GM21723 (cell line): ENCODE data around the gene SLCO1A2.

Experiments used
- ATAC-seq: cut with Tn5 transposase; IDR thresholded peaks from one replicate; pipeline ENCODE4 v1.9.1; 2021; ENCODE audit warnings: mild to moderate bottlenecking, moderate library complexity; ENCODE audit not compliant: unreplicated experiment

SLCO1A2 gene

GRCh38 chr12:21330682-21331253, 3.9 kb downstream of the SLCO1A2 start:
- no peak for ATAC-seq

DNA sequence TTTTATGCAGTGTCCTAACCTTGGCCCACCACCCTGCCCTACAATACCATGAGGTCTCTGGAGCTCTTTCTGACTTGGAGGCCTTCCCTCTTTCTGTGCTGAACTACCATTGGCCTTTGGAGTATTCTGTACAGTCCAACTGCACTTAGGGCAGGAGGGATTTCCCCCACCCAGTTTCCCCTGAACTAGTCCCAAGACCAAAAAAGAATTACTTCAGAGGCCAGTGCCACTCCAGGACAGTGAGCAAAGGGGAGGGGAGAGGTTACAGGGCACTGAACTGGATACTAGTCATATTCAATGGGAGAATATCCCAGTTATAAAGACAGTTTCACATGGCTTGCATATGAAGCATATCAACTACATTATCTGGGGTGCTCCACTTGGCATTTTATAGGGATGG, 6.1 kb downstream of the SLCO1A2 start:
- ATAC-seq, result no peak

- no peak for ATAC-seq
Measured at GRCh38 chr12:21324551-21324950, 10.2 kb downstream of the SLCO1A2 start.

GRCh38 chr12:21323736-21324135, 11.0 kb downstream of the SLCO1A2 start:
- ATAC-seq, result no peak

GRCh38 chr12:21308785-21309184, 25.9 kb downstream of the SLCO1A2 start:
- no peak for ATAC-seq

GRCh38 chr12:21305661-21306060, 29.1 kb downstream of the SLCO1A2 start:
- ATAC-seq, result no peak

GRCh38 chr12:21300632-21301031, 34.1 kb downstream of the SLCO1A2 start:
- ATAC-seq, result no peak

DNA sequence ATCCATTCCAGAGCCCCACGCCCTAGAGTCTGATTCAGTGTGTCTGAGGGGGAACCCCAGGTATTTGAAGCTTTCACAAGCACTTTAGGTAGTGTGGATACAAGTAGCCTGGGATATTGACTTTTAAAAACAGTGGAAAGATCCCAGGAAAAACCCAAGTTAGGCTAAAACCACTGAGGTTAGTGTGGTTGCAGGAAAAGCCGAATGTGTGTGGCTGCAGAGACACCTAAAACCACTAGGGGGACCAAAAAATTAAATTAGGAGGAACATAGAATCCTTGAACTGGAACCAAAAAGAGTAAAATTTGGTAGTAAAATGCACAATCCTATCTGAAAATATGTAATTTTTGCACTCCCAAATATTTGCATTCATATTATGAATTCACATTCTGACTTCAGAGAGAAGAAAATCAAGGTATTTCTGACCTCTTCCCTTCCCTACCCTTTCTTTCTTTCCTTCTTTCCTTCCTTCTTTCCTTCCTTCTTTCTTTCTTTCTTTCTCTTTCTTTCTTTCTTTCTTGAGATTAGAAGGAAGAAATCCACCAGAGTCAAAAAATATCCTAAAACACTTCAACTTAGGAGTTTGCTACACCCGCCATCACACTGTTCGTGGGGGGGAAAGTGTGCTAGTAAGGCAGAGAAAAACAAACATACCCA, 37.8 kb downstream of the SLCO1A2 start:
- ATAC-seq, result peak; percentile 83

GRCh38 chr12:21296348-21296747, 38.4 kb downstream of the SLCO1A2 start:
- no peak for ATAC-seq

DNA sequence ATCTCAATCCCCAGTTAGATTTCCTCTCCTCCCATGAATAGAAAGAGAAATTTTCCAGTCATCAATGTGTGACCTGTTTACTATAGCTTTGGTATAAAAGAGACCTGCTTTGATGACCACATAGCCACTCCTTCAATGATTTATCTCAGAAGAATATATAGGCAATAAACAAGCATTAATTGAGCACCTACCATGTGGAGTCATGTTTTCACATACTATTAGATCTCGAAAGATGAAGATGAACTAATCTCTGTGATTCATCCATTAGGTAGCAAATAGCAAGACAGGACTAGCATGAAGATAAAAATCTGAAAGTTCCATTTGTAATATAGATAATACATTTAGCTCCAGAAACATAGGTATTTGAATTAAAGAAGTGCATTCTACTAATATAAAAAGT, 40.5 kb downstream of the SLCO1A2 start:
- ATAC-seq, result no peak

DNA sequence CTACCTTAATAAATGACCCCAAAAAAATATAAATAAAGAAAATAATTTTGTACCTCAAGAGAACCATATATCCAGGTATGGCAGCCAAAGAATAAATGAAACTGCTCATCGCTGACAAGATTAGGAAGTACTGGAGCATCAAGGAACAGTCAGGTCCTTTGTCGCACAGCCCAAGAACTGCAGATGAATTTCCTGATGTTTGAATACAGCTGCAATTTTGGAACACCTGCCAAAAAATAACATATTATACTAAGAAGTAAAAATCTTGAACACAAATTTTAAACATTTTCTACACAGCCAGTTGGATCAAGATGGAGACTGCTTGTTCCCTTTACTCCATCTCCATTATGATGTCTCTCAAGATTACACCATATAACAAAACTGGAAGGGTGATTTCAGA, 42.6 kb downstream of the SLCO1A2 start:
- no peak for ATAC-seq

DNA sequence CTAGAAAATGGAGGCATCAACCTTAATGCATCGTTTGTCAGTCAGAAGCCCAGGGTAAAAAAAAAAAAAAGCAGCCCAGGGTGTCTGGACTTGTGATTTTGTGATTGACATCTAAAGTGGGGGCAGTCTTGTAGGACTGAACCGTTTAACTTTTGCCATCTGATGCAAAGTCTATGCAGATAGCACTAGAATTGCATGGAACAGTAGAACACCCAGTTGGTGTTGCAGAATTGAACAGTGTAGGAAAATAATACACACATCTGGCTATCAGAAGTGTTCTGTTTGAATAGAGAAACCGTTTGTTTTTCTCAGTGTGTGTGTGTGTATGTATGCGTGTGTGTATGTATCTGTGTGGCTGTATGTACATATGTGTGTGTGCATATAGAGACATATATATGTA, 45.0 kb downstream of the SLCO1A2 start:
- no peak for ATAC-seq

GRCh38 chr12:21276826-21277225, 57.9 kb downstream of the SLCO1A2 start:
- ATAC-seq, result no peak

DNA sequence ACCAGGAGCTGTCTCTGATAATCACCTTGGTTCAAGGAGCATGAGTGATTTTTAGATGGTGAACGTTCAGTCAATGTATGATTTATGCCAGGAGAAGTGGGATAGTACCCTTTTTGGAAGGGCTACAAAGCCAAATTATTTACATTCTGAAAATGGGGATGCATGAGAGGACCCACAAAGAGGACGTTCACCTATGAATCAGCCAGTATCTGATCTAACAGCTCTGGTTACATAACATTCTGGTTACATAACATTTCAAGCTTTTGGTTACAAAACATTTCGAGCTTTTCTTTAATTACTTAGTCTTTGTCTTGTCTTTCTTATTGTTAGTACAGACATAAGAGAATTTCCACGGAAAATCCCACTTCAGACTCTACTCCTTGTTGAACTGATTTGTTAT, 68.8 kb downstream of the SLCO1A2 start:
- ATAC-seq, result no peak

- no peak for ATAC-seq
Measured at GRCh38 chr12:21264232-21264631, 70.5 kb downstream of the SLCO1A2 start.

DNA sequence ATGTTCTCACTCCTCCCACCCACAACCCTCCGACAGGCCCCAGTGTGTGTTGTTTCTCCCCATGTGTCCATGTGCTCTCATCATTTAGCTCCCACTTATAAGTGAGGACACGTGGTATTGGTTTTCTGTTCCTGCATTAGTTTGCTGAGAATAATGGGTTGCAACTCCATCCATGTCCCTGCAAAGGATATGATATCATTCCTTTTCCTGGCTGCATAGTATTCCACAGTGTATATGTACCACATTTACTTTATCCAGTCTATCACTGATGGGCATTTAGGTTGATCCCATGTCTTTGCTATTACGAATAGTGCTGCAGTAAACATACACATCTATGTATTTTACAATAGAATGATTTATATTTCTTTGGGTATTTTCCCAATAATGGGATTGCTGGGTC, 77.5 kb downstream of the SLCO1A2 start:
- ATAC-seq, result no peak

DNA sequence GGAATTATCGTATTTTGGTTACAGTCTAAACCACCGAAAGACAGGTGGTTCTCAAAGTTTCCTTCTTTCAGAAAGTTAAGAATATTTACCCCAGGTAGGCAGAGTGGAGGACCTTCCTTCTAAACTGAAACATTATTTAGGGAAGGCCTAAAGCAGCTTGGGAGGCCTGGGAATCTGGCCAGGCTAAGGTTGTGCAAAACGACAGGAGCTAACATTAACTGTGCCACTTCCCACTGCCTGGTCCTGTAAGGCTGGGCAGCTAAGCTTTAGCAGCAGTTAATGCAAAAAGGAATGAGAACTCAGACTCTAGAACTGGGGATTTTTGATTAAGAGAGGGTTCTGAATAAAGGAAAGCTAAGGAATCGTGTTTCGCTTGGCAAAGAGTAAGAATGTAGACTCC, 82.6 kb downstream of the SLCO1A2 start:
- ATAC-seq, result no peak

GRCh38 chr12:21248679-21249078, 86.0 kb downstream of the SLCO1A2 start:
- no peak for ATAC-seq

DNA sequence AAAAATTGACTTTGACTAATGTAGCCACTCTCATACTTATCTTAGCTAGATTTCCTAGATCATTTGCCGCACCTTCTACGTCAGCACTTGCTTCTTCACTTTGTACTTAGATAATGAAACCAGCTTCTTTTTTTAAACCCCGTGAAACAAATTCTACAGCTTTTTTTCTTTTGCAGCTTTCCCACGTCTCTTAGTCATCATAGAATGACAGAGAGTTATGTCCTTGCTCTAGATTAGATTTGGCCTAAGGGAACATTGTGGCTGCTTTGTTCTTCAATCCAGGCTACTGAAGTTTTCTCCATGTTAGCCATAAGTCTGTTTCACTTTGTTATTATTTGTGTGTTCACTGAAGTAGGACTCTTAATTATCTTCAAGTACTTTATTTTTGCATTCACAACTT, 94.9 kb downstream of the SLCO1A2 start:
- ATAC-seq, result no peak

DNA sequence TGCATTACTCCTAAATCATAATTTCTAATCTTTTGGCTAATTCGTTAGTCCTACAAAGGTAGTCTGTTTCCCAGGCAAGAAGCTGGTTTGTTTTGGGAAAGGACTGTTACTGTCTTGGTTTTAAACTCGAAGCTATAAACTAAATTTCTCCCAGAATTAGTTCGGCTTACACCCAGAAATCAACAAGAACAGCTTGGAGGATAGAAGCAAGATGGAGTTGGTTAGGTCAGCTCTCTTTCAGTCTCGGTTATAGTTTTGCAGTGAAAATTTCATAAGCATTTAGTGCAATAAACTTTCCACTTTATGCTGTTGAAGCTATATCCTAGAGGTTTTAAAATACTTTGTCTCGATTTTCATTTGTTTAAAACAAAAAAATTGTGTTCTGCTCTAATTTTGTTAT, 100.3 kb downstream of the SLCO1A2 start:
- ATAC-seq, result no peak

DNA sequence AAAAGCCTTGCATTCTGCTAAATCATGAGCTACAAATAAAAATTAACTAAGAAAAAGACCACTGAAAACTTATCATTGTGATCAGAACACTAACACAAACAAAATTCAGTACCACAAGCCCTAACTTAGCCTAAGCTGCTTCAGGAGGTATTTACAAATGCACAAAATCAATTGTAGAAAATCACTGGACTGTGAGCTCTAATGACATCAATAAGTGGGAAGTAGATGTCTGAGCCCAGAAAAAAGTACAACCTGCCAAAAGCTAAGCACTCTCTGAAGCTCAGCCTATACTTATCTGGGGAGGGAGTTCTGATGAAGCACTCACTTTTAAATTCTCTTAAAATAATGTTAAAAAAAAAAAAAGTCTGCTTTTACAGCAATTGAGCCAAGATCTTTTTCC, 110.8 kb downstream of the SLCO1A2 start:
- ATAC-seq, result no peak

DNA sequence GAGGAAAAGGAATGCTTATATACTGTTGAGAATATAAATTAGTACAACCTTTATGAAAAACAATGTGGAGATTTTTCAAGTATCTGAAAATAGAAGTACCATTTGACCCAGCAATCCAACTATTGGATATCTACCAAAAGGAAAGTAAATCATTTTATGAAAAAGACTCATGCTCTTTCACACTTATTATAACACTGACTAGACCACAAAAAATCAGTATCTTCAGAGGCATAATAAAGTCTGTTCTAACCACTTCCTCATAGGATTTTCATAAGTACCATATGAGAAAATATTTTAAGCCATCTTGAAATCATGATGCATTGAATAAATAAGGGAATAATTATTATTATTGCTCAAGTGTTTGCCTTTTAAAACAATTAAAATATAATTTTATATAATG, 112.9 kb downstream of the SLCO1A2 start:
- no peak for ATAC-seq

GRCh38 chr12:21221072-21221471, 113.6 kb downstream of the SLCO1A2 start:
- ATAC-seq, result no peak
